K562 (cell line): ENCODE data around the gene RTBDN. TPM values are rescaled to one million over a fixed set of nuclear protein-coding genes. Genes with fewer than 3 reads are reported as not detected.
A peak's percentile ranks its signal among the peaks of the same experiment; 100 is the strongest.

Experiments
- AFF4 ChIP-seq: sonication (generic); formaldehyde crosslinking; IDR thresholded peaks from 2 replicates; pipeline ENCODE4 v1.8.0; 2023; ENCODE audit warnings: mild to moderate bottlenecking, missing genetic modification reagents
- E2F8 ChIP-seq: fragments of 450-650 bp; IDR thresholded peaks from 2 replicates; pipeline ENCODE4 v1.7.1; 2018; ENCODE audit warnings: mild to moderate bottlenecking, low read depth; ENCODE audit not compliant: partially characterized antibody
- FOXP1 ChIP-seq: sonication (generic); formaldehyde crosslinking; IDR thresholded peaks from 2 replicates; pipeline ENCODE4 v1.8.0; 2022; ENCODE audit warnings: mild to moderate bottlenecking, missing genetic modification reagents
- L3MBTL2 ChIP-seq: fragments of 450-650 bp; IDR thresholded peaks from 2 replicates; pipeline ENCODE4 v1.6.1; 2016; ENCODE audit warnings: mild to moderate bottlenecking, moderate library complexity
- MTA1 ChIP-seq: fragments of 450-650 bp; IDR thresholded peaks from 2 replicates; pipeline ENCODE4 v1.6.1; 2017; ENCODE audit warnings: borderline replicate concordance
- MTA3 ChIP-seq: fragments of 450-650 bp; formaldehyde crosslinking; IDR thresholded peaks from 2 replicates; pipeline ENCODE4 v1.6.1; 2017; ENCODE audit warnings: mild to moderate bottlenecking, borderline replicate concordance
- RUNX1 ChIP-seq: sonication (generic); IDR thresholded peaks from 2 replicates; pipeline ENCODE4 v1.6.1; 2016; ENCODE audit warnings: antibody characterized with exemption, low read depth
- SMAD4 ChIP-seq: fragments of 250-450 bp; sonication (Bioruptor Pico); conservative IDR thresholded peaks from 2 replicates; pipeline ENCODE4 v1.8.0; 2021; ENCODE audit warnings: inconsistent platforms, mild to moderate bottlenecking, moderate library complexity
- ZFX ChIP-seq: sonication (generic); formaldehyde crosslinking; IDR thresholded peaks from 2 replicates; pipeline ENCODE4 v1.8.0; 2022; ENCODE audit warnings: mild to moderate bottlenecking, missing genetic modification reagents, moderate library complexity
- ZNF384 ChIP-seq: IDR thresholded peaks from 2 replicates; pipeline ENCODE4 v1.6.1; 2012; ENCODE audit warnings: low read depth, low read length, improper control_type of control experiment
- polyA plus RNA-seq, 8 experiments: library from polyadenylated mRNA; depleted of rRNA in 4 of 8; stranded (reverse) in 5 of 8; unstranded in 3 of 8; fragments of >200 nt; fragmentation: Nextera tagmentation in 2 of 8; fragmentation: Illumina TruSeq in 1 of 8; extraction: Ambion mirVana in 2 of 8; extraction: Trizol in 1 of 8; gene quantifications; 2 replicates each; pipeline versions ENCODE4 v1.2.1 to v1.2.3, GENCODE V29; 2011 to 2014; ENCODE audit warnings: inconsistent platforms in 1 of 8, missing spikeins in 1 of 8
- total RNA-seq, 7 experiments: library from RNA; depleted of rRNA in 6 of 7; stranded (reverse); fragments of >200 nt in 6 of 7; fragmentation: Illumina TruSeq in 2 of 7; extraction: Trizol in 2 of 7; gene quantifications; 2 replicates each; pipeline versions ENCODE4 v1.2.1 to v1.2.3, GENCODE V29; 2011 to 2021; ENCODE audit warnings: low replicate concordance in 1 of 7

RTBDN gene
- total and polyA plus RNA-seq, 9 of the 15 experiments (the other 6 are each of a cell fraction or from before 2014, with no cell fraction given): 0.20 to 2.3 (median 0.72) TPM; not detected in 1

DNA sequence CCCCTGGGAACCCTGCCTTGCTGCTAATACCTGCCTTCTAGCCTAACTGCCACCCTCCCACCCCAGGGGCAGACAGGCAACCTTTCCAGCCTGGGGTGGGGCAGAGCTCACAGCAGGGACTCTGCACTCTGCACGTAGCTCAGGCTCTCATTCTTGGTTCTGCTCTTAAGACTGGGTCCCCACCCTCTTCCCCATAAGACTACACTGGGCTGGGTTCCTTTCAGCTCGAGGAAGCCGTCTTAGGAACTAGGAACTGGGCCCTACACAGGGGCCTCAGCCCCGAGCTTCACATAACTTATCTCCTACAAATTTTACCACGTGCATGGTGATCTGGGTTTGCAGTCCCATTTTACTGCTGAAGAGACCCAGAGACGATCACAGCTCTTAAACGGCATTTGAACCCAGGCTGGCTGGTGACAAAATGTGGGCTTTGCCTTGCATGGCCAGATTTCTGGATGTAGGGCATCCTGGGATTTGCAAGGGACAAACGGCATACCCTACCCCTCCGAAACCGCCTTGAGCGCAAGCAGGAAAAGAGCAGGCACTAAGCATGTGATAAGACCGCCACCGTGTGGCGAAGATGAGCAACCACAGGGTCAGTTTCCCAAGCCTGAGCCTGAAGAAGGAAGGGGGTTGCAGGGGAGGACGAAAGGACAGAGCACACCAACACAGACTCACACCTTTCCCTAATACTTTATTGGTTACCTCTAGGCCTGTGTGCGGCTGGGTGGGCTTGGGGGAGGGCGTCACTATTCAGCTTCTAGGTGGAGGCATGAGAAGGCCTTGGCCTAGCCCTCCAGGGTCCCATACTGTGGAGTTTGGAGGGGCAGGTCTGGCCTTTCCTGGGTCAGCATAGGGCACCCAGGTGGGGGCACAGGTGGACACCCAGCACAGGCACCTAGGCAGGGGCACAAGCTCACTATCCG lies 38.0 kb downstream of the RTBDN start (continued):
- TF ChIP-seq E2F8 (peak; percentile 67), FOXP1 (CRISPR knock-in tag) (0 out of 2 replicates have a peak, but pooled peaks have one; percentile 83), RUNX1 (peak; percentile 46; the same call in 1 of the 2 replicates), ZFX (CRISPR knock-in tag) (peak; percentile 43; the same call in 1 of the 2 replicates), ZNF384 (no peak; the same call in 1 of the 2 replicates), MTA1 (no peak), AFF4 (CRISPR knock-in tag) (no peak), MTA3 (no peak; the same call in 1 of the 2 replicates), L3MBTL2 (peak; percentile 87), SMAD4 (peak; percentile 35; the same call in 1 of the 2 replicates)
